Measurements from ENCODE around the gene HMCN2. TPM values are rescaled to one million over a fixed set of nuclear protein-coding genes. Genes with fewer than 3 reads are reported as not detected.

Gene HMCN2
- polyA plus RNA-seq, 2 of the 4 experiments (the other 2 are of a cell fraction), result 0.01 TPM; not detected in 1

GRCh38 chr9:130459151-130459550 is 193.6 kb downstream of the HMCN2 start:
- no peak for FAIRE-seq
- no peak overlapping the region for H3K4me2 ChIP-seq
- H3K4me3 ChIP-seq, result no peak overlapping the region
- no peak overlapping the region for H3K27ac ChIP-seq
- CTCF ChIA-PET, result interaction anchor here (0.5 to 17.4 kb wide), 10 partner anchors 11 to 708 kb away, joined by 3 to 453 read pairs (median 5); no protein-coding TSS in a partner anchor
- H3K9me3 ChIP-seq, result no peaks in the 10 kb centered on the region
- POLR2A ChIA-PET, result no interaction called here
- ATAC-seq, result no peak
- DNase-seq (ENCODE audit: low read depth in 1 of 2, low spot score in 1 of 2), result no peak
- TF ChIP-seq PHF8 (IDR thresholded peaks at IDR 0.05; ENCODE audit: borderline replicate concordance, low read depth) (no peak), ESRRA (IDR thresholded peaks at IDR 0.05; ENCODE audit: borderline replicate concordance, low read length) (no peak)
- H3K4me1 ChIP-seq, result no peaks in the 10 kb centered on the region
- 72% methylated on average over 8 of the region's 8 CpGs for WGBS (ENCODE audit: missing lambda C conversion rate)

DNA sequence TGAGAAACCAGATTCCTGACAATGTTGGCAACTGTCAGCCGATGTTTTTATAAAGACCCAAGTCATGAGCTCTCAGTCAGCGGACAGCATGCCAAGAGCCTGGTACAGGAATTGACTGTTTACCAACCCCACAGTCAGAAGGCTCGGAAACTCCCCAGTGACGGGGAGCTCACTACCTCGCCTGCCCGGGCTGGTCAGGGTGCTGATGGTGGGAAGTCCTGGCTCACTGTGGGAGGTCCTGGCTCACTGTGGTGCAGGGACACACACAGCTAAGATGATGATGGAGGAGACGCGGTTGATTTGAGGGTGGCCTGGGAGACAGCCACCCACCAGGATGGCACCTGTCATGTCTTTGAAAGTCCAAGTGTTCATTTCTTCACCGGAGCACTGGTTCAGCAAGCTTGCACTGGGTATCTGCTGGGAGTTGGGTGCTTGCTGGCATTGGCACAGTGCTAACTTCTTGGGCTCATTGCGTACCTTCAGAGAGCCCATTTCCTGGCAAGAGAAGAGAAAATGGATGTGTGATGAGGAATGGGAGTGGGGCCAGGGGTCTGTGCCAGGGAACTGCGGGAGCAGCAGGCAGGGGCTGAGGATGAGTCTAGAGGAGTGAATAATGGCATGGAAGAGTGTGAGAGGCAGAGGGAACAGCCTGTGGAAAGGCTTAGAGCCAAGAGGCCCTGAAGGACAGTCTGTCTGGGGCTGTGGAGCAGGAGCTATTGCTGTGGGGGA is 194.5 kb downstream of the HMCN2 start:
- ATAC-seq (no peak), FAIRE-seq (no peak), DNase-seq (ENCODE audit: low read depth in 1 of 2, low spot score in 1 of 2) (no peak)
- Histone ChIP-seq H3K27ac (no peak overlapping the region), H3K4me2 (no peak overlapping the region), H3K4me1 (no peaks in the 10 kb centered on the region), H3K4me3 (no peak overlapping the region), H3K9me3 (no peaks in the 10 kb centered on the region)
- POLR2A ChIA-PET, result no interaction called here
- 55% methylated on average over 11 of the region's 11 CpGs for WGBS (ENCODE audit: missing lambda C conversion rate)
- CTCF ChIA-PET, result interaction anchor here (0.5 to 17.4 kb wide), 68 partner anchors 7 to 709 kb away, joined by 3 to 453 read pairs (median 4); partner anchors contain the start of gene EXOSC2
- TF ChIP-seq POLR2AphosphoS2 (conservative IDR thresholded peaks at IDR 0.05; ENCODE audit: low read length), result no peak
- no peak for TF ChIP-seq RNF2 (IDR thresholded peaks at IDR 0.05; ENCODE audit: borderline replicate concordance, low read depth)
- no peak for TF ChIP-seq POLR2A (IDR thresholded peaks at IDR 0.05; ENCODE audit: low read length)
- no peak for TF ChIP-seq NR3C1 (IDR thresholded peaks at IDR 0.05)
- TF ChIP-seq, protein P1, sequence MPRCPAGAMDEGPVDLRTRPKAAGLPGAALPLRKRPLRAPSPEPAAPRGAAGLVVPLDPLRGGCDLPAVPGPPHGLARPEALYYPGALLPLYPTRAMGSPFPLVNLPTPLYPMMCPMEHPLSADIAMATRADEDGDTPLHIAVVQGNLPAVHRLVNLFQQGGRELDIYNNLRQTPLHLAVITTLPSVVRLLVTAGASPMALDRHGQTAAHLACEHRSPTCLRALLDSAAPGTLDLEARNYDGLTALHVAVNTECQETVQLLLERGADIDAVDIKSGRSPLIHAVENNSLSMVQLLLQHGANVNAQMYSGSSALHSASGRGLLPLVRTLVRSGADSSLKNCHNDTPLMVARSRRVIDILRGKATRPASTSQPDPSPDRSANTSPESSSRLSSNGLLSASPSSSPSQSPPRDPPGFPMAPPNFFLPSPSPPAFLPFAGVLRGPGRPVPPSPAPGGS (IDR thresholded peaks at IDR 0.05), result no peak
- TF ChIP-seq FOSB (CRISPR knock-in tag; IDR thresholded peaks at IDR 0.05), result no peak
- TF ChIP-seq HOXB13 (CRISPR knock-in tag; IDR thresholded peaks at IDR 0.05; ENCODE audit: low read depth), result no peak
- TF ChIP-seq HDAC2 (IDR thresholded peaks at IDR 0.05), result no peak
- no peak for TF ChIP-seq KDM5A (IDR thresholded peaks at IDR 0.05)
- no peak for TF ChIP-seq PBX3 (IDR thresholded peaks at IDR 0.05)
- no peak for TF ChIP-seq TFCP2L1 (CRISPR knock-in tag; IDR thresholded peaks at IDR 0.05)
- TF ChIP-seq ZC3H11A (IDR thresholded peaks at IDR 0.05), result no peak
- no peak for TF ChIP-seq SREBF2 (IDR thresholded peaks at IDR 0.05)
- TF ChIP-seq PHF8 (IDR thresholded peaks at IDR 0.05; ENCODE audit: borderline replicate concordance, low read depth), result no peak

GRCh38 chr9:130461218-130461630 is 195.7 kb downstream of the HMCN2 start:
- WGBS (ENCODE audit: missing lambda C conversion rate), result 29% methylated on average over 8 of the region's 22 CpGs
- CTCF ChIA-PET, result interaction anchor here (0.5 to 17.4 kb wide), 49 partner anchors 8 to 708 kb away, joined by 3 to 453 read pairs (median 4); no protein-coding TSS in a partner anchor

More at GRCh38 chr9:130461218-130461630, 195.7 kb downstream of the HMCN2 start:
- H3K4me1 ChIP-seq, result no peaks in the 10 kb centered on the region
- ATAC-seq, result peak; percentile 63 to 82
- TF ChIP-seq ESRRA (IDR thresholded peaks at IDR 0.05; ENCODE audit: borderline replicate concordance, low read length) (no peak), MAZ (IDR thresholded peaks at IDR 0.05; ENCODE audit: borderline replicate concordance, low read depth, low read length) (peak; percentile 64; the same call in 1 of the 2 replicates), CTCF (IDR thresholded peaks at IDR 0.05) (peak; percentile 86), HDAC2 (IDR thresholded peaks at IDR 0.05) (no peak), RAD21 (conservative IDR thresholded peaks at IDR 0.05 in 1 of 2, IDR thresholded peaks at IDR 0.05 in 1 of 2) (peak; percentile 89 to 96), PBX3 (IDR thresholded peaks at IDR 0.05) (no peak), SMC3 (IDR thresholded peaks at IDR 0.05) (peak; percentile 94), HOXB13 (CRISPR knock-in tag; IDR thresholded peaks at IDR 0.05; ENCODE audit: low read depth) (no peak), SREBF2 (IDR thresholded peaks at IDR 0.05) (no peak), TFCP2L1 (CRISPR knock-in tag; IDR thresholded peaks at IDR 0.05) (no peak)
- TF ChIP-seq, protein P1 (IDR thresholded peaks at IDR 0.05), result no peak
- TF ChIP-seq, protein P2, sequence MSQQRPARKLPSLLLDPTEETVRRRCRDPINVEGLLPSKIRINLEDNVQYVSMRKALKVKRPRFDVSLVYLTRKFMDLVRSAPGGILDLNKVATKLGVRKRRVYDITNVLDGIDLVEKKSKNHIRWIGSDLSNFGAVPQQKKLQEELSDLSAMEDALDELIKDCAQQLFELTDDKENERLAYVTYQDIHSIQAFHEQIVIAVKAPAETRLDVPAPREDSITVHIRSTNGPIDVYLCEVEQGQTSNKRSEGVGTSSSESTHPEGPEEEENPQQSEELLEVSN (IDR thresholded peaks at IDR 0.05; ENCODE audit: borderline replicate concordance, low read depth), result 0 out of 2 replicates have a peak, but pooled peaks have one; percentile 46
- TF ChIP-seq, protein P3, sequence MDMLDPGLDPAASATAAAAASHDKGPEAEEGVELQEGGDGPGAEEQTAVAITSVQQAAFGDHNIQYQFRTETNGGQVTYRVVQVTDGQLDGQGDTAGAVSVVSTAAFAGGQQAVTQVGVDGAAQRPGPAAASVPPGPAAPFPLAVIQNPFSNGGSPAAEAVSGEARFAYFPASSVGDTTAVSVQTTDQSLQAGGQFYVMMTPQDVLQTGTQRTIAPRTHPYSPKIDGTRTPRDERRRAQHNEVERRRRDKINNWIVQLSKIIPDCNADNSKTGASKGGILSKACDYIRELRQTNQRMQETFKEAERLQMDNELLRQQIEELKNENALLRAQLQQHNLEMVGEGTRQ (IDR thresholded peaks at IDR 0.05), result no peak
- H3K4me3 ChIP-seq, result no peak overlapping the region
- H3K9me3 ChIP-seq, result no peaks in the 10 kb centered on the region
- DNase-seq (ENCODE audit: low read depth in 1 of 2, low spot score in 1 of 2), result peak; percentile 39 to 59
- POLR2A ChIA-PET, result no interaction called here
- peak overlapping the region; percentile 46 for H3K4me2 ChIP-seq
- no peak for FAIRE-seq
- no peak overlapping the region for H3K27ac ChIP-seq
